Activated T-helper 2 cell treated with anti-CD3 and anti-CD28 coated beads, Interferon-gamma antibody, Interleukin-2, Interleukin-4, amounts not matched to agents 10 μg/mL and 5 μg/mL and 100 μg/mL, durations not matched to agents 14 hours and 24 hours and 36 hours (primary cell): ENCODE data around the gene ZNF575. TPM values are rescaled to one million over a fixed set of nuclear protein-coding genes. Genes with fewer than 3 reads are reported as not detected.
"Not testable (repeated sequence)": the region's sequence is repeated elsewhere in the genome, so short reads cannot be mapped to it uniquely, and the experiment has no call there.

Experiments used
- DNase-seq: peaks from one replicate; pipeline ENCODE4 v3.0.0; 2021; ENCODE audit warnings: low spot score
- H3K27ac Mint-ChIP-seq: one replicate; pipeline ENCODE4 v1.8.0; 2021; ENCODE audit warnings: mixed read lengths
- H3K27me3 Mint-ChIP-seq: one replicate; pipeline ENCODE4 v1.8.0; 2021; ENCODE audit warnings: low read depth, mixed read lengths
- H3K36me3 Mint-ChIP-seq: one replicate; pipeline ENCODE4 v1.8.0; 2021; ENCODE audit warnings: low read depth, mixed read lengths
- H3K4me1 Mint-ChIP-seq: one replicate; pipeline ENCODE4 v1.8.0; 2021; ENCODE audit warnings: low read depth, mixed read lengths
- H3K4me3 Mint-ChIP-seq: one replicate; pipeline ENCODE4 v1.8.0; 2021; ENCODE audit warnings: low read depth, mild to moderate bottlenecking, moderate library complexity, mixed read lengths
- H3K9me3 Mint-ChIP-seq: one replicate; pipeline ENCODE4 v1.8.0; 2021; ENCODE audit warnings: mixed read lengths
- intact Hi-C: fragments of 100-400 bp; cut with micrococcal nuclease; formaldehyde crosslinking; loops from one replicate; pipeline ENCODE4 v1.15.1; 2023
- total RNA-seq: library from RNA; stranded (reverse); gene quantifications from 2 replicates; pipeline ENCODE4 v1.2.3, GENCODE V29; 2022

ZNF575 gene
- total RNA-seq, 1 donor from 2014 or later = 2.1 TPM

DNA sequence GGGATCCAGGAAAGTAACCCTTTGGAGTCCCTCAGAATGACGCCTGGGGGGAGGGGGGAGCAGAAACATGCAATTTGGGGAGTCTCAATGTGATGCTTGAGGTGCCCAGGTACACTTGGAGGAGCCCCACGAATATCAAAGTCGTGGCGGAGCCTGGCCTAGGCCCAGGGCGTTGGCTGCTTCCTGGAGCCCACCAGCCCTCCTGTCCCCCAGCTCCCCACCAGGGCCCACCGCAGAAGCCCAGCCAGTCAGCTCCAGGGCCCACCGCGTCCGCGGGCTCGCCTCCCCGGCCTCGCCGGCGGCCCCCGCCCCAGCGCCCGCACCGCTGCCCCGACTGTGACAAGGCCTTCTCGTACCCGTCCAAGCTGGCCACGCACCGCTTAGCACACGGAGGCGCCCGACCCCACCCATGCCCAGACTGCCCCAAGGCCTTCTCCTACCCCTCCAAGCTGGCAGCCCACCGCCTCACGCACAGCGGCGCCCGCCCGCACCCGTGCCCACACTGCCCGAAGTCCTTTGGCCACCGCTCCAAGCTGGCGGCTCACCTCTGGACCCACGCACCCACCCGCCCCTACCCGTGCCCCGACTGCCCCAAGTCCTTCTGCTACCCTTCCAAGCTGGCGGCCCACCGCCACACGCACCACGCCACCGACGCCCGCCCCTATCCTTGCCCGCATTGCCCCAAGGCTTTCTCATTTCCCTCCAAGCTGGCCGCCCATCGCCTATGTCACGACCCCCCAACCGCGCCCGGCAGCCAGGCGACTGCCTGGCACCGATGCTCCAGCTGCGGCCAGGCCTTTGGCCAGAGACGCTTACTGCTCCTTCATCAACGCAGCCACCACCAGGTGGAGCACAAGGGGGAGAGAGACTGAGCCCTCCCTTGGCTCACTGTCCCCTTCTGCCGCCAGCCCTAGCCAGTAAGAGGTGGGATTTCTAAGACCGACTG is 2.1 kb downstream of the ZNF575 start:
- Mint-ChIP-seq H3K4me3 (no peak overlapping the region), H3K36me3 (peaks cover 27% of the 10 kb centered on the region), H3K9me3 (peaks cover 5% of the 10 kb centered on the region), H3K27ac (peak overlapping the region; percentile 22), H3K4me1 (peaks cover 8% of the 10 kb centered on the region), H3K27me3 (no peaks in the 10 kb centered on the region)
- intact Hi-C loops = no loop called here
- no peak for DNase-seq

DNA sequence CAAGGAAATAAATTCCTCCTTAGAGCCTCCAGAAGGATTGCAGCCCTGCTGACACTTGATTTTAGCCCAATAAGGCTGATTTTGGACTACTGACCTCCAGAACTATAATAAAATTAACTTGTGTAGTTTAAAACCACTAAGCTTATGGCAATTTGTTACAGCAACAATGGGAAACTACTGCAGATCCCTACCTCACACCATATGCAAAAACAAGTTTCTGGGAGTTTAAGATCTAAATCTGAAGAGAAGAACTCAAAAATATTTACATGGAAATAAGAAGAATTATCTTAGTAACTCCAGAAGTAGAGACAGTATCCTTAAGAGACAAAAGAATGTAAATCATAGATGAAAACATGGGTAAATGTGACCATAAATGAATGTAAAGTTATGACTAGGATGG is 5.9 kb downstream of the ZNF575 start:
- Mint-ChIP-seq H3K27ac (no peak overlapping the region), H3K36me3 (peaks cover 58% of the 10 kb centered on the region), H3K4me3 (no peak overlapping the region), H3K9me3 (peaks cover 5% of the 10 kb centered on the region), H3K27me3 (no peaks in the 10 kb centered on the region), H3K4me1 (no peaks in the 10 kb centered on the region)
- DNase-seq = no peak
- intact Hi-C loops = no loop called here

DNA sequence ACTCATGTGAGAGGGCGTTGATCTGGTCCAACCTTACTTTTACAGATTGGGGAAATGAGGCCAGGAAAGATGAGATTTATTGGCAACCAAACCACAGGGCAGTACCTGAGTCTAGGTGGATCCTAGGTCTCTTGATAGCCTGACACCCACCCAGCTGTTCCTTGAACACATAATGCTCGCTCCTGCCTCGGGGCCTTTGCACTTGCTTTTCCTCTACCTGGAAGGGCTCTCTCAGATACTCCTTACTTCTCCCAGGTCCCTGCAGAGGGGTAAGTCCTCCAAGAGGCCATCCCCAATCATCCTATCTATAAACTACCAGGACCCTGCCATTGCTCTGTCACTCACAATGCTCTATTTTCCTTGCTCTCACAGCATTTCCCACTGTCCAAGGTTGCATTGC is 7.4 kb downstream of the ZNF575 start:
- Mint-ChIP-seq H3K27ac (no peak overlapping the region), H3K4me3 (no peak overlapping the region), H3K27me3 (no peaks in the 10 kb centered on the region), H3K9me3 (peaks cover 5% of the 10 kb centered on the region), H3K4me1 (no peaks in the 10 kb centered on the region), H3K36me3 (peaks cover 65% of the 10 kb centered on the region)
- DNase-seq = no peak
- intact Hi-C loops = no loop called here

DNA sequence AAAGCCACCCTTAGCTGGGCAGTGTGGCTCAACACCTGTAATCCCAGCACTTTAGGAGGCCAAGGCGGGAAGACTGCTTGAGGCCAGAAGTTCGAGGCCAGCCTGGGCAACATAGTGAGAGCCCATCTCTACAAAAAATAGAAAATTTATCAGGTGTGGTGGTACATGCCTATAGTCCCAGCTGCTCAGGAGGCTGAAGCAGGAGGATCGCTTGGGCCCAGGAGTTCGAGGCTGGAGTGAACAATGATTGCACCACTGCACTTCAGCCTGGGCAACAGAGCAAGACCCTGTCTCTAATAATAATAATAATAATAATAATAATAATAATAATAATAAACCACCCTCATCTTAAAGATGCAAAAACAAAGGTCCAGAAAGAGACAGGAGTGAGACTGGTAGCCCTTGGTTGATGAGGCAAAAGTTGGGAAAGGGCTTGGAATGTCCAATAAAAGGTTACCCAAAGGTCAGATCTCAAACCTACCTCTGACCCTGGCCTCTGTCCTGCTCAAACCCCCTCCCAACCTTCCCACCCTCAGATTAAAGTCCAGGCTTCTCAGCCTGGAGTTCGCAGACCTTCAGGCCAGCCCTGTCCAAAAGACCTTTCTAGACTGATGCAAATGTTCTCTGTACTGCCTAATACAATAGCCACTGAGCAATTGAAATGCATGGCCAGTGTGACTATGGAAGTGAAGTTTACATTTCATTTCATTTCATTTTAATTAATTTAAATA is 9.1 kb downstream of the ZNF575 start:
- no peaks in the 10 kb centered on the region for H3K27me3 Mint-ChIP-seq
- H3K9me3 Mint-ChIP-seq = peaks cover 5% of the 10 kb centered on the region
- H3K36me3 Mint-ChIP-seq = peaks cover 61% of the 10 kb centered on the region
- DNase-seq = no peak
- H3K27ac Mint-ChIP-seq = no peak overlapping the region
- intact Hi-C loops = no loop called here
- no peaks in the 10 kb centered on the region for H3K4me1 Mint-ChIP-seq
- no peak overlapping the region for H3K4me3 Mint-ChIP-seq

DNA sequence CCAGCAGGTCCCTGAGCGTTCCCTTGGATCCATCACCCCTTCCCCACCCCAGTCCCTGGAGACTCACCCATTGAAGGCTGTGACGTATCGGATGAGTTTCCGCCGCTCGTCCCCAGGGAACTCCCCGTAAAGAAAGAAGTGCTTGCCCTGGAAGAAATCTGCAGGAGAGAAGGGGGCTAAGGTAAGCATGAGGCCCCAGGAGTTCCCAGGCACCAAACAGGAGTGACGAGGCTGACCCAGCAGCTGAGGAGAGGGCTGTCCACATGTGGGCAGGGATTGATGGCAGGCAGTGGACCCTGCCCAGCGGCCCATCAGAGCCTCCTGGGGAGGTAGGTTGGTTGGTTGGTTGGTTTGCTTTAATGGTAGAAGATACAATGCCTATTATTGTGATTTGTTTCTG is 11.1 kb downstream of the ZNF575 start:
- H3K27me3 Mint-ChIP-seq = no peaks in the 10 kb centered on the region
- no peak overlapping the region for H3K27ac Mint-ChIP-seq
- intact Hi-C loops = no loop called here
- no peak for DNase-seq
- H3K36me3 Mint-ChIP-seq = peaks cover 46% of the 10 kb centered on the region
- H3K4me1 Mint-ChIP-seq = no peaks in the 10 kb centered on the region
- peaks cover 3% of the 10 kb centered on the region for H3K9me3 Mint-ChIP-seq
- no peak overlapping the region for H3K4me3 Mint-ChIP-seq

DNA sequence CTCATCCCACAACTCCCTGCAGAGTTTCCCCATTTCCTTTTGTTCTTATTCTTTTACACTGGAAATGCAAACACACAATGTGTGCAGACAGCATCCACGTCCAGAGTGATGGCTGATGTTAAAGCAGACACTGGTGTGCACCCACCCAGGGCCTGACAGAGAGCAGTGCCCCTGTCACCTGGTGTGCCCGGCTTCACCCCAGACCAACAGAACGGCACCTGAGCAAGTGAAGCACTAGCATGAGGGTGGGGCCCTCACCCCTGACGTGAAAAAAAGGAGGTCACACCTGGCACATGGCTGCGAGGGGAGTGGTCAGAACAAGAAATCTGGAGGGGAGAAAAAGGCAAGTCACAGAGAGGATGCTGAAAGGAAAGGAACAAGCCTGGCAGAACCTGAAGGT is 12.3 kb downstream of the ZNF575 start:
- peaks cover 42% of the 10 kb centered on the region for H3K36me3 Mint-ChIP-seq
- no peaks in the 10 kb centered on the region for H3K9me3 Mint-ChIP-seq
- no peak for DNase-seq
- H3K4me3 Mint-ChIP-seq = no peak overlapping the region
- H3K27ac Mint-ChIP-seq = no peak overlapping the region
- H3K4me1 Mint-ChIP-seq = no peaks in the 10 kb centered on the region
- intact Hi-C loops = no loop called here
- no peaks in the 10 kb centered on the region for H3K27me3 Mint-ChIP-seq

DNA sequence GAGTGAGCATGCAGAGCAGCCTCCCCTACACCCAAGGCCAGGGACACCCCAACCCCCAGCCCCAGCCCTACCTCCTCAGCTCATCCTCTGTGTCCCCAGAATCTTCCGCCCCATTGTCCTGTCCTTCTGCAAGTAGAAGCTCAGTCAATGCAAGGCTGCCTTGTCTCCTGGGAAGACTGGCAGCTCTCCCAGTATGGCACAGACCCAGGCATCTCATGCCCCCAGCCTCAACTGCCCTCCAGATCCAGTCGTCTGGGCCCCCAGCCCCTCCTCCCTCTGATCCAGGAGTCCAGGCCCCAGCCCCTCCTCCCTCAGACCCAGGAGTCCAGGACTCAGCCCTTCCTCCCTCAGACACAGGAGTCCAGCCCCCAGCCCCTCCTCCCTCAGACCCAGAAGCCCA is 13.0 kb downstream of the ZNF575 start:
- H3K4me3 Mint-ChIP-seq = no peak overlapping the region
- no peaks in the 10 kb centered on the region for H3K4me1 Mint-ChIP-seq
- no peaks in the 10 kb centered on the region for H3K27me3 Mint-ChIP-seq
- DNase-seq = no peak
- no peaks in the 10 kb centered on the region for H3K9me3 Mint-ChIP-seq
- H3K27ac Mint-ChIP-seq = no peak overlapping the region
- intact Hi-C loops = no loop called here
- peaks cover 41% of the 10 kb centered on the region for H3K36me3 Mint-ChIP-seq

DNA sequence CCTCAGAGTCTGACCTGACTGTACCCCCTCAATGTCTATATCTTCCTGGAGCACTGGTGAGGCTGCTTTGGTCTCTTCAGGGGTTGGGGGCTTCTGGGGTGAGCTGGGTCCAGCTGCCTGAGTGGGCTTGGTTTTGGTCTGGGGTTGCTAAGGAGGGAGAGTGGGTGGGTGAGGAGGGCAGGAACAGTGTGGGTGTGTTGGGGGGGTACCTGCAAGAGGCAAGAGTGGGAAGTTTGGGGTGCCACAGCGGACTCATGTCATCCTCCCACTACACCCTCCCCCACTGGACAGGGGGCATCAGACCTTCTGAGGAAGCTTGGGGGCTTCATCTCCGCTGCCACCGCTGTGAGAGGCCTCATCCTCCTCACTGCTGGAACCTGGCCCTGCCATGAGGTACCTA is 13.6 kb downstream of the ZNF575 start:
- intact Hi-C loops = no loop called here
- Mint-ChIP-seq H3K4me3 (no peak overlapping the region), H3K27ac (no peak overlapping the region), H3K27me3 (no peaks in the 10 kb centered on the region), H3K36me3 (peaks cover 41% of the 10 kb centered on the region), H3K9me3 (no peaks in the 10 kb centered on the region), H3K4me1 (no peaks in the 10 kb centered on the region)
- no peak for DNase-seq

DNA sequence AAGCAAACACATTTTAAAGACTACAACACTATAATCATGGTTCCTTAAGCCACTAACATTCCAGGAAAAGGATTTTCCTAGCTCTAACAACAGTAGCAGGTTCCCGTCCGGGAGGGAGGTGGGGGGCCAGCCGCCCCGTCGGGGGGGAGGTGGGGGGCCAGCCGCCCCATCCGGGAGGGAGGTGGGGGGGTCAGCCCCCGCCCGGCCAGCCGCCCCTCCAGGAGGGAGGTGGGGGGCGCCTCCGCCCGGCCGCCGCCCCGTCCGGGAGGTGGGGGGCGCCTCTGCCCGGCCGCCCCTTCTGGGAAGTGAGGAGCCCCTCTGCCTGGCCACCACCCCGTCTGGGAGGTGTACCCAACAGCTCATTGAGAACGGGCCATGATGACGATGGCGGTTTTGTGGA is 14.9 kb downstream of the ZNF575 start:
- H3K4me1 Mint-ChIP-seq, intact Hi-C loops, H3K27me3 Mint-ChIP-seq, H3K27ac Mint-ChIP-seq, H3K9me3 Mint-ChIP-seq, DNase-seq, H3K4me3 Mint-ChIP-seq: not testable (repeated sequence)
- H3K36me3 Mint-ChIP-seq = peaks cover 37% of the 10 kb centered on the region

DNA sequence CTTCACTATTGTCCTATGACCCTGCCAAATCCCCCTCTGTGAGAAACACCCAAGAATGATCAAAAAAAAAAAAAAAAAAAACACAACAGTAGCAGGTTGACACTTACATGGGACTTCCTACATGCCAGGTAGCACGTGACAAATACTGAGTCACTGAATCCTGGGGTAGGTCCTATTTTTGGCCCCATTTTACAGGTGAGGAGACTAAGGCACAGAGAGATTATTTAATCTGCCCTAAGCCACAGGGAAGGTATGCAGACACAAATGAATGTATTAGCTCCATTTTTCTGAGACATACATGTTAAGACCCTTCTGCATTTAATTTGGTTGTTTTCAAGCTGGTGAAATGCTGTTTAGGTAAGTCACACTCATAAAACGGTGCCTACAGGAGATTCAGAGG is 15.7 kb downstream of the ZNF575 start:
- Mint-ChIP-seq H3K27me3 (no peaks in the 10 kb centered on the region), H3K4me1 (no peaks in the 10 kb centered on the region), H3K4me3 (no peak overlapping the region), H3K36me3 (peaks cover 29% of the 10 kb centered on the region), H3K27ac (no peak overlapping the region), H3K9me3 (no peaks in the 10 kb centered on the region)
- intact Hi-C loops = no loop called here
- no peak for DNase-seq

DNA sequence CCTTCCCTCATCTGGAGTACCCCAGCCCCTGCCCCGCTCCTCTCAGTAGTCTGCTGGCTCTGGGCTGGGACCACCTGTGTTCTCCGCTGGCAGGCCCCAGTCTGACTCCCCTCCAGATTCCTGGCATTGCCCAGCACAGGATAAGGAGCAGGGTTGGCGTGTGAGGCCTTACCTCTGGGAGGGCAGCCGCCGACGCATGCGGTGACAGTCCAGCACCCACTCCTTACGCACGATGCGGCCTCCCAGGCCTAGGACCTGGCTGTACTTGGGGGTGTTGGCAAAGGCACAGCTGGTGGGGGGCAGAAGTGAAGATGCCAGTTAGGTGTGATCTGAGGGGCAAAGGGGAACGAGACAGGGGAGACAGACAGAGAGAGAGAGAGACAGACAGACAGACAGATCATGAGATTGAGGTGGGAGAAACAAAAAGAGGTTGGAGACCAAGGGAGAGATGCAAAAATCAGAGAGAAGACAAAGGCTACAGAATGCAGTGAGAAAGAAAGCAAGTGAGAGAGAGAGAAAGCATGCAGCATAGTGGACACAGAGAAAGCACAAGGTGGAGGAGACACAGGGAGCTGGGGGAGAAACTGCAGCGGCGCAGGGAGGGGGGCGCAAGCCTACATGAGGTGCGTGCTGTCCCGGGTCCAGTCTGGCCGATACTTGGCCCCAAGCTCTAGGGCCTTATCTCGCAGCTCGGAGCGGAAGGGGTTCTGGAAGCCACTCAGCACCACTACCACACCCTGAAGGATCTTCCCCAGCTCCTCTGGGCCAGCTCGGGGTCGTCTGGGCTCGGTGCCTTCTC is 18.6 kb downstream of the ZNF575 start:
- Mint-ChIP-seq H3K36me3 (peaks cover 31% of the 10 kb centered on the region), H3K27ac (no peak overlapping the region), H3K27me3 (no peaks in the 10 kb centered on the region), H3K4me3 (no peak overlapping the region), H3K4me1 (peaks cover 5% of the 10 kb centered on the region), H3K9me3 (no peaks in the 10 kb centered on the region)
- no peak for DNase-seq
- intact Hi-C loops = no loop called here

DNA sequence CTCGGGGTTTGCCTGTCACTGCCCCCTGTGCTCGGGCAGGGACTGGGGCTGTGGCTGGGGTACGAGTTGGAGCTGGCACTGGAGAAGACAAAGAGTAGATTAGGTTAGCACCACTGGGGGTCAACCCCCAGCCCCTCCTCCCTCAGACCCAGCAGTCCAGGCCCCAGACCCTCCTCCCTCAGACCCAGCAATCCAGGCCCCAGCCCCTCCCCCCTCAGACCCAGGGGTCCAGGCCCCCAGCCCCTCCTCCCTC is 19.1 kb downstream of the ZNF575 start:
- Mint-ChIP-seq H3K36me3 (peaks cover 31% of the 10 kb centered on the region), H3K4me3 (no peak overlapping the region), H3K27ac (no peak overlapping the region), H3K4me1 (peaks cover 5% of the 10 kb centered on the region), H3K27me3 (no peaks in the 10 kb centered on the region), H3K9me3 (no peaks in the 10 kb centered on the region)
- intact Hi-C loops = no loop called here
- no peak for DNase-seq

DNA sequence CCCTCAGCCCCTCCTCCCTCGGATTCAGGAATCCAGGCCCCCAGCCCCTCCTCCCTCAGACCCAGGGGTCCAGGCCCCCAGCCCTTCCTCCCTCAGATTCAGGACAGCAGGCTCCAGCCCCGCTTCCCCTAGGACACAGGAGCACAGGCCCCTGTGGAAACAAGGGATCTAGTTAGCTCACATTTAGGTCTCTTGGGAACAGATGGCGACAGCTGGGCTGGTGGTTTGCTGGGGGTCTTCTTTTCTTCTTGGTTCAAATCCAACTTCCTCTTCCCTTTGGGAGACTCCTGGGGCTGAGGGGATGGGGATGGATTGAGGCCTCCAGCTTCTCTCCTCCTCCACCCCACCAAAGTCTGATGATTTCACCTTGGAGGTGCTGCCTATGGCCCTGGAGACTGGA is 19.6 kb downstream of the ZNF575 start:
- DNase-seq = no peak
- Mint-ChIP-seq H3K4me1 (peaks cover 5% of the 10 kb centered on the region), H3K27me3 (no peaks in the 10 kb centered on the region), H3K27ac (no peak overlapping the region), H3K4me3 (no peak overlapping the region), H3K9me3 (no peaks in the 10 kb centered on the region), H3K36me3 (peaks cover 35% of the 10 kb centered on the region)
- intact Hi-C loops = no loop called here
